ENCODE data around the gene CSF1R. TPM values are rescaled to one million over a fixed set of nuclear protein-coding genes. Genes with fewer than 3 reads are reported as not detected.
"Not testable (repeated sequence)": the region's sequence is repeated elsewhere in the genome, so short reads cannot be mapped to it uniquely, and the experiment has no call there.

The CSF1R gene
- total RNA-seq, 4 donors from 2014 or later: 12.3 to 58.0 (median 35.2) TPM

- WGBS, 2 donors (ENCODE audit: low coverage in 1 of 2): 50 to 51% methylated on average over 1 to 2 of the region's 2 CpGs
- H3K36me3 ChIP-seq: peaks cover 6 to 100% of the 10 kb centered on the region in 2 donors
- no peaks in the 10 kb centered on the region for H3K9me3 ChIP-seq
- H3K27ac ChIP-seq: no peak overlapping the region
- TF ChIP-seq CTCF (IDR thresholded peaks at IDR 0.05): no peak
- H3K4me1 ChIP-seq: no peaks in the 10 kb centered on the region
- no peaks in the 10 kb centered on the region for H3K27me3 ChIP-seq
- no peak overlapping the region for H3K4me3 ChIP-seq
- ATAC-seq: no peak
Observed at GRCh38 chr5:150038547-150038946, 47.8 kb downstream of the CSF1R start.

- Histone ChIP-seq H3K36me3 (peaks cover under 1 to 100% of the 10 kb centered on the region in 2 donors), H3K27me3 (no peaks in the 10 kb centered on the region), H3K27ac (no peak overlapping the region), H3K9me3 (no peaks in the 10 kb centered on the region), H3K4me1 (no peaks in the 10 kb centered on the region), H3K4me3 (no peak overlapping the region)
- ATAC-seq: peak; percentile 70
- WGBS, 2 donors (ENCODE audit: low coverage in 1 of 2): 89 to 92% methylated on average over 4 to 9 of the region's 9 CpGs
- no peak for TF ChIP-seq POLR2AphosphoS5 (IDR thresholded peaks at IDR 0.05)
- TF ChIP-seq EP300 (IDR thresholded peaks at IDR 0.05): no peak
- no peak for TF ChIP-seq POLR2A (IDR thresholded peaks at IDR 0.05)
- no peak for TF ChIP-seq CTCF (IDR thresholded peaks at IDR 0.05)
Observed at GRCh38 chr5:150036513-150036912, 49.8 kb downstream of the CSF1R start.

- Histone ChIP-seq H3K27me3 (no peaks in the 10 kb centered on the region), H3K4me1 (peaks cover 0 to 2% (median 0%) of the 10 kb centered on the region in 3 donors), H3K4me3 (no peak overlapping the region), H3K36me3 (peaks cover 0 to 100% of the 10 kb centered on the region in 2 donors), H3K9me3 (no peaks in the 10 kb centered on the region), H3K27ac (no peak overlapping the region)
- WGBS, 2 donors (ENCODE audit: low coverage in 1 of 2): 81 to 93% methylated on average over 2 to 7 of the region's 7 CpGs
- ATAC-seq: no peak
- TF ChIP-seq CTCF (IDR thresholded peaks at IDR 0.05) (no peak), POLR2AphosphoS5 (IDR thresholded peaks at IDR 0.05) (no peak), POLR2A (IDR thresholded peaks at IDR 0.05) (no peak), EP300 (IDR thresholded peaks at IDR 0.05) (no peak)
Observed at GRCh38 chr5:150035139-150035895, 51.0 kb downstream of the CSF1R start.

GRCh38 chr5:150034662-150035061 lies 51.7 kb downstream of the CSF1R start:
- 79 to 81% methylated on average over 3 to 4 of the region's 4 CpGs for WGBS, 2 donors (ENCODE audit: low coverage in 1 of 2)
- H3K27me3 ChIP-seq: no peaks in the 10 kb centered on the region
- H3K4me3 ChIP-seq: no peak overlapping the region
- H3K4me1 ChIP-seq: peaks cover 0 to 3% (median 0%) of the 10 kb centered on the region in 3 donors
- peak; percentile 58 for ATAC-seq
- no peaks in the 10 kb centered on the region for H3K9me3 ChIP-seq
- TF ChIP-seq EP300 (IDR thresholded peaks at IDR 0.05): no peak
- TF ChIP-seq POLR2A (IDR thresholded peaks at IDR 0.05): no peak
- TF ChIP-seq CTCF (IDR thresholded peaks at IDR 0.05): no peak
- TF ChIP-seq POLR2AphosphoS5 (IDR thresholded peaks at IDR 0.05): no peak
- peaks cover 0 to 100% of the 10 kb centered on the region in 2 donors for H3K36me3 ChIP-seq
- H3K27ac ChIP-seq: no peak overlapping the region

- peaks cover 0 to 99% of the 10 kb centered on the region in 2 donors for H3K36me3 ChIP-seq
- ATAC-seq: no peak
- H3K4me1 ChIP-seq: peaks cover 0 to 3% (median 0%) of the 10 kb centered on the region in 3 donors
- TF ChIP-seq CTCF (IDR thresholded peaks at IDR 0.05) (no peak), POLR2AphosphoS5 (IDR thresholded peaks at IDR 0.05) (no peak), EP300 (IDR thresholded peaks at IDR 0.05) (no peak), POLR2A (IDR thresholded peaks at IDR 0.05) (no peak)
- no peak overlapping the region for H3K4me3 ChIP-seq
- WGBS, 2 donors (ENCODE audit: low coverage in 1 of 2): 86% methylated on average over 4 of the region's 4 CpGs
- H3K27me3 ChIP-seq: no peaks in the 10 kb centered on the region
- H3K9me3 ChIP-seq: no peaks in the 10 kb centered on the region
- no peak overlapping the region for H3K27ac ChIP-seq
Observed at GRCh38 chr5:150033334-150033733, 53.0 kb downstream of the CSF1R start.

GRCh38 chr5:150028047-150028446 lies 58.3 kb downstream of the CSF1R start:
- H3K4me1 ChIP-seq: peaks cover 0 to 18% (median 0%) of the 10 kb centered on the region in 3 donors
- H3K36me3 ChIP-seq: peaks cover 4 to 98% of the 10 kb centered on the region in 2 donors
- not testable (repeated sequence) for H3K9me3 ChIP-seq, H3K27ac ChIP-seq, H3K4me3 ChIP-seq, ATAC-seq, H3K27me3 ChIP-seq
- WGBS, 2 donors (ENCODE audit: low coverage in 1 of 2): 50% methylated on average over 1 of the region's 1 CpG; no CpG with 5 or more reads in 1 of the 2 donors

All from gastroesophageal sphincter (tissue), 4 donors.